ENCODE measurements around the gene HES5. TPM values are rescaled to one million over a fixed set of nuclear protein-coding genes. Genes with fewer than 3 reads are reported as not detected.

Gene HES5
- polyA plus RNA-seq, 3 donors, result 0.52 to 0.87 (median 0.58) TPM

DNA sequence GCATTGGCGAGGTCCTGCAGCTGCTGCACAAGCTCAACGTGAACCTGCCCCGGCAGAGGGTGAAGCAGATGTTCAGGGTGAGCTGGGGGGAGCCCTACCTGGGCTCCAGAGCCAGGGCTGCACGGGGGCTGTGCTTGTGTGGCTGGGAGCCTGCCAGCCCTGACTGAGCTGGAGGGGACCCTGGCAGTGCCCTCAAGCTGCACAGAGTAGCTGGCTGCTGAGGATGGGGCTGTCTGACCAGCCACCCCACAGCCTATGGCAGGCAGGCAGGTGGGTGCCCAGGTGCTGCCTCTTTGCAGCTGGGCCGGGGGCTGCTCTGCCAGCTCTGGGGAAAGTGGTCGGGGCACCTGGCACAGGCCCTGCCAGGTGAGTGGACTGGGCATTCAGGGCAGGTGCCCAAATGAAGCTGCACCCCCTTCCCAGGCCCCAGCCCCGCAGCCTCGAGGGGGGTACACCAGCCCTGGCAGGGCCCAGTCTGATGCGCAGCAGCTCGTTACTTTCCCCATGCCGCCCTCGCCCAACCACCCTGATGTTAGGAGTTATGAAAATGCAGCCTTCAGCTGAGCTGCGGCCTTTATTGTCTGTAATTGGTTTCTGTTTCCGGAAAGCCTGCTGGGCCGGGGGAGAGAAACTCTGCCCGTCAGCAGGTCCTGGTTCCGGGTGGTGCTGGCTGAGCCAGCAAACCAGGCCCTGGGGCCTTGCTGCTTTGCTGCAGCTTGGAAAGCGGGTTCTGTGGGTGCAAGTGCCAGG is 49.7 kb downstream of the HES5 start:
- DNase-seq, result no peak

DNA sequence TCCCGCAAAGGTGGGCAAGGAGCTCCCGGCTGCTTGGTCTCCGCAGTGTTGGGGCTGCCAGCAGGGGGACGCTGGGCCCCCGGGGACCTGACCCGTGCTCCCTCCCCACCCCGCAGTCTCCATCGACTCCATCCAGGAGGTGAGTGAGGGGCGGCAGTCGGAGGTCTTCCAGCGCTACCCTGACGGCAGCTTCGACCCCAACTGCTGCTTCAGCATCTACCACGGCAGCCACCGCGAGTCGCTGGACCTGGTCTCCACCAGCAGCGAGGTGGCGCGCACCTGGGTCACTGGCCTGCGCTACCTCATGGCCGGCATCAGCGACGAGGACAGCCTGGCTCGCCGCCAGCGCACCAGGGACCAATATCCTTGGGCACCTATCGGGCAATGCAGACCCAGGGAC is 50.4 kb downstream of the HES5 start:
- DNase-seq, result no peak

DNA sequence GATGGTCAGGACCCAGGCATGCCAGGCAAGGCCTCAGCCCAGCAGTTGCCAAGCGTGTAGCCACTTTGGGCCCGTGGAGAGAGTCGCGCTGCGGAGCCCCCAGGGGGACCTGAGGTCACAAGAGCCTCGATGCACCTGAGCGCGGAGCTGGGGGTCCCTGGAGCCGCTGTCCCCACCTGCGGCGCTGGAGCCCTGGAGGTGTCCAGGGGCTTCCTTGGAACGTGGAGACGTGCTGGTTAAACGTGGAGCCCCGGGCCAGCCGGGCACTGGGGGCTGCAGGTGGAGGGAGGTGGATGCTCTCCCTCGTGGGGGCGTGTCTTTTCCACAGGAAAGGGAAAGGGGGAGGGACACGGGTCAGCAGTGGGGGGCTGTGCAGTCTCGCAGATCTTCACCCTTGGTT is 50.9 kb downstream of the HES5 start:
- no peak for DNase-seq

Other genes with a start within 250 kb of the HES5 start
- gene MORN1, start 138.7 kb downstream of the HES5 start, polyA plus RNA-seq (ENCODE audit: insufficient read length in 3 of 3), result 10 to 100 TPM; 13.8 to 19.9 (median 17.9) TPM
- 100 to 1,000 TPM; 119 to 127 (median 122) TPM for gene RER1, start 138.4 kb downstream of the HES5 start, polyA plus RNA-seq (ENCODE audit: insufficient read length in 3 of 3)
- gene PEX10, start 117.7 kb downstream of the HES5 start, polyA plus RNA-seq (ENCODE audit: insufficient read length in 3 of 3), result 10 to 100 TPM; 25.2 to 32.0 (median 28.3) TPM
- 1 to 10 TPM; 1.5 to 1.8 (median 1.7) TPM for gene PLCH2, start 54.0 kb downstream of the HES5 start, polyA plus RNA-seq (ENCODE audit: insufficient read length in 3 of 3)
- gene PANK4, start 3.7 kb downstream of the HES5 start, polyA plus RNA-seq (ENCODE audit: insufficient read length in 3 of 3), result 10 to 100 TPM; 28.4 to 33.0 (median 29.0) TPM
- gene TNFRSF14, start 26.1 kb upstream of the HES5 start, polyA plus RNA-seq (ENCODE audit: insufficient read length in 3 of 3), result 10 to 100 TPM; 21.0 to 27.7 (median 23.8) TPM
- gene PRXL2B, start 56.5 kb upstream of the HES5 start, polyA plus RNA-seq (ENCODE audit: insufficient read length in 3 of 3), result 10 to 100 TPM; 39.7 to 50.5 (median 48.7) TPM
- 1 to 10 TPM; 3.2 to 3.7 (median 3.3) TPM for gene MMEL1, start 102.8 kb upstream of the HES5 start, polyA plus RNA-seq (ENCODE audit: insufficient read length in 3 of 3)